Kidney epithelial cell (primary cell): Measurements from ENCODE around the gene AAK1. TPM values are rescaled to one million over a fixed set of nuclear protein-coding genes. Genes with fewer than 3 reads are reported as not detected.

Experiments
- DNase-seq: peaks from one replicate; pipeline ENCODE4 v3.0.0-alpha.2; 2010; ENCODE audit warnings: low read depth
- H3K27me3 ChIP-seq: 2 replicates; pipeline ENCODE4 v1.6.0; 2011; ENCODE audit warnings: low read length; ENCODE audit not compliant: control insufficient read depth, insufficient read depth
- H3K36me3 ChIP-seq: 2 replicates; pipeline ENCODE4 v1.5.1; 2011; ENCODE audit warnings: low read length; ENCODE audit not compliant: control insufficient read depth, insufficient read depth
- H3K4me3 ChIP-seq: 2 replicates; pipeline ENCODE4 v1.5.1; 2011; ENCODE audit warnings: low read depth, mild to moderate bottlenecking, control low read depth, low read length
- CTCF ChIP-seq: IDR thresholded peaks from 2 replicates; pipeline ENCODE4 v1.5.1; 2011; ENCODE audit warnings: mild to moderate bottlenecking, moderate library complexity, low read length, control low read depth, inconsistent platforms; ENCODE audit not compliant: insufficient read depth, poor library complexity, severe bottlenecking
- total RNA-seq: library from RNA; depleted of rRNA; stranded (reverse); fragments of >200 nt; gene quantifications from 2 replicates; pipeline ENCODE4 v1.2.3, GENCODE V29; 2015

Gene AAK1
- total RNA-seq, 1 donor from 2014 or later, result 32.5 TPM

GRCh38 chr2:69617744-69618143 is 25.8 kb downstream of the AAK1 start:
- no peaks in the 10 kb centered on the region for H3K36me3 ChIP-seq
- no peak for DNase-seq
- H3K4me3 ChIP-seq, result no peak overlapping the region
- TF ChIP-seq CTCF, result no peak
- H3K27me3 ChIP-seq, result no peaks in the 10 kb centered on the region

GRCh38 chr2:69616755-69617154 is 26.8 kb downstream of the AAK1 start:
- Histone ChIP-seq H3K4me3 (no peak overlapping the region), H3K27me3 (no peaks in the 10 kb centered on the region), H3K36me3 (no peaks in the 10 kb centered on the region)
- TF ChIP-seq CTCF, result no peak
- peak; percentile 5 for DNase-seq

GRCh38 chr2:69615969-69616368 is 27.6 kb downstream of the AAK1 start:
- H3K27me3 ChIP-seq, result no peaks in the 10 kb centered on the region
- no peaks in the 10 kb centered on the region for H3K36me3 ChIP-seq
- no peak overlapping the region for H3K4me3 ChIP-seq
- no peak for DNase-seq
- TF ChIP-seq CTCF, result no peak

GRCh38 chr2:69615078-69615625 is 28.4 kb downstream of the AAK1 start:
- H3K36me3 ChIP-seq, result no peaks in the 10 kb centered on the region
- no peaks in the 10 kb centered on the region for H3K27me3 ChIP-seq
- no peak overlapping the region for H3K4me3 ChIP-seq
- DNase-seq, result no peak
- TF ChIP-seq CTCF, result no peak

GRCh38 chr2:69612707-69613106 is 30.8 kb downstream of the AAK1 start:
- no peak for TF ChIP-seq CTCF
- no peaks in the 10 kb centered on the region for H3K36me3 ChIP-seq
- no peaks in the 10 kb centered on the region for H3K27me3 ChIP-seq
- H3K4me3 ChIP-seq, result no peak overlapping the region
- no peak for DNase-seq

- no peak overlapping the region for H3K4me3 ChIP-seq
- H3K27me3 ChIP-seq, result no peaks in the 10 kb centered on the region
- H3K36me3 ChIP-seq, result no peaks in the 10 kb centered on the region
- no peak for DNase-seq
- TF ChIP-seq CTCF, result no peak
These were observed 31.3 kb downstream of the AAK1 start for GRCh38 chr2:69612200-69612599.
